VCaP (cell line): Measurements from ENCODE around the gene SLC35F5.
"Not testable (repeated sequence)": the region's sequence is repeated elsewhere in the genome, so short reads cannot be mapped to it uniquely, and the experiment has no call there.

ENCODE experiments used
- H3K27ac ChIP-seq: fragments of 450-650 bp; 2 replicates; pipeline ENCODE4 v1.5.1; 2017
- TF ChIP-seq, protein P1 (sequence below): fragments of 450-650 bp; conservative IDR thresholded peaks from 2 replicates; pipeline ENCODE4 v1.5.1; 2017; ENCODE audit warnings: mild to moderate bottlenecking, moderate library complexity

SLC35F5 gene

GRCh38 chr2:113703386-113704299 is 52.8 kb downstream of the SLC35F5 start:
- H3K27ac ChIP-seq = peak overlapping the region; percentile 58
- TF ChIP-seq, protein P1, sequence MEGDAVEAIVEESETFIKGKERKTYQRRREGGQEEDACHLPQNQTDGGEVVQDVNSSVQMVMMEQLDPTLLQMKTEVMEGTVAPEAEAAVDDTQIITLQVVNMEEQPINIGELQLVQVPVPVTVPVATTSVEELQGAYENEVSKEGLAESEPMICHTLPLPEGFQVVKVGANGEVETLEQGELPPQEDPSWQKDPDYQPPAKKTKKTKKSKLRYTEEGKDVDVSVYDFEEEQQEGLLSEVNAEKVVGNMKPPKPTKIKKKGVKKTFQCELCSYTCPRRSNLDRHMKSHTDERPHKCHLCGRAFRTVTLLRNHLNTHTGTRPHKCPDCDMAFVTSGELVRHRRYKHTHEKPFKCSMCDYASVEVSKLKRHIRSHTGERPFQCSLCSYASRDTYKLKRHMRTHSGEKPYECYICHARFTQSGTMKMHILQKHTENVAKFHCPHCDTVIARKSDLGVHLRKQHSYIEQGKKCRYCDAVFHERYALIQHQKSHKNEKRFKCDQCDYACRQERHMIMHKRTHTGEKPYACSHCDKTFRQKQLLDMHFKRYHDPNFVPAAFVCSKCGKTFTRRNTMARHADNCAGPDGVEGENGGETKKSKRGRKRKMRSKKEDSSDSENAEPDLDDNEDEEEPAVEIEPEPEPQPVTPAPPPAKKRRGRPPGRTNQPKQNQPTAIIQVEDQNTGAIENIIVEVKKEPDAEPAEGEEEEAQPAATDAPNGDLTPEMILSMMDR = no peak

- TF ChIP-seq, protein P1 = no peak
- H3K27ac ChIP-seq = no peak overlapping the region
Observed at GRCh38 chr2:113700186-113700841, 56.1 kb downstream of the SLC35F5 start.

DNA sequence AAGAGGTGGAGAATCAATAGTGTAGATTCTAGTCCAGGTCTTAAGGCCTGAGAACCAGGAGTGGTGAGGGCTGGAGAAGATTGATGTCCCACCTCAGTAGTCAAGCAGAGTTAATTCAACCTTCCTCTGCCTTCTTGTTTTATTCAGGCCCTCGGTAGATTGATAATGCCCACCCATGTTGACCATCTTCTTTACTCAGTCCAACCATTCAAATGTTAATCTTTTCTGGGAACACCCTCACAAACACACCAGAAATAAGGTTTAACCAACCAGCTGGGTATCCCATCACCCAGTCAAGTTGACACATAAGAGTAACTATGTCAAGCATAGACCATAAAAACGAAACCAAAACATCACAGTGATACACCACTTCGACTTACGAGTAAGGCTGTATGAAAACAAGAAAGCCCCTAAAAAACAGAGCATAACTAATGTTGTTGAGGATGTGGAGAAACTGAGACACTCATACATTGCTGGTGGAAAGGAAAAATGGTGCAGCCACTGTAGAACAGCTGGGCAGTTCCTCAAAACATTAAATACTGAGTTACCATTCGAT is 57.5 kb downstream of the SLC35F5 start:
- no peak overlapping the region for H3K27ac ChIP-seq
- TF ChIP-seq, protein P1 = no peak

- H3K27ac ChIP-seq = not testable (repeated sequence)
Observed at GRCh38 chr2:113698251-113698650, 58.2 kb downstream of the SLC35F5 start.

GRCh38 chr2:113697516-113697915 is 58.9 kb downstream of the SLC35F5 start:
- no peak overlapping the region for H3K27ac ChIP-seq
- TF ChIP-seq, protein P1 = no peak

GRCh38 chr2:113694438-113694837 is 62.0 kb downstream of the SLC35F5 start:
- no peak overlapping the region for H3K27ac ChIP-seq
- TF ChIP-seq, protein P1 = no peak

DNA sequence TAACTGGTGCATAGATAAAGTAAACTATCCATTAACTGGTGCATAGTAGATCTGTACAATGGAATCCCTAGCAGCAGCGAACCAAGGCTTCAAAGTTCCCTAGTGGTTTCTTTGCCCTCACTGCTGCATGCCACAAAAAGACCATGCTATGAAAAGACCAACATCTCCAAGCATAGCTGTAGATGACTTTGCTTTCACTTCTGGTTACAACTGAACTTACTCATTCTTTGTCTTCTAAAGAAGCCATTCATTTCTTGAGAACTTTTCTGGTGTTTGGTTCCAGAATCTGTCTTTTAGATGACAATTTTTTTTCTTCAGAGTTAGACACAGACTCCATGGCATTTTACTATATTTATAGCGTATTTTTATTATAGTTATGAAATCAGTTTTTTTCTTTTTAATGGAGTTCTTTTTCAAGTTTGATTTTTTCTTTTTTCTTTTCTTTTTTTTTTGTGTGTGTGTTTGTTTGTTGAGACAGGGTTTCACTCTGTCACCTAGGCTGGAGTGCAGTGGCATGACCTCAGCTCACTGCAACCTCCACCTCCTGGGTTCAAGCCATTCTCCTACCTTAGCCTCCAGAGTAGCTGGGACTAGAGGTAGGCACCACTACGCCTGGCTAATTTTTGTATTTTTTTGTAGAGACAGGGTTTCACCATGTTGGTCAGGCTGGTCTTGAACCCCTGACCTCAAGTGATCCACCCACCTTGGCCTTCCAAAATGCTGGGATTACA is 63.6 kb downstream of the SLC35F5 start:
- TF ChIP-seq, protein P1 = no peak
- no peak overlapping the region for H3K27ac ChIP-seq

DNA sequence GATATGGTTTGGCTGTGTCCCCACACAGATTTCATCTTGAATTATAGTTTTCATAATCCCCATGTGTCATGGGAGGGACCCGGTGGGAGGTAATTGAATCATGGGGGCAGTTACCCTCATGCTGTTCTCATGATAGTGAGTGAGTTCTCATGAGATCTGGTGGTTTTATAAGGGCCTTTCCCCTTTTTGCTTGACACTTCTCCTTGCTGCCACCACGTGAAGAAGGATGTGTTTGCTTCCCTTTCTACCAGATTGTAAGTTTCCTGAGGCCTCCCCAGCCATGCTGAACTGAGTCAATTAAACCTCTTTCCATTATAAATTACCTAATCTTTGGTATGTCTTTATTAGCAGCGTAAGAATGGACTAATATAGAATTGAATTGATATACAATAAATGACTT is 65.6 kb downstream of the SLC35F5 start:
- H3K27ac ChIP-seq = not testable (repeated sequence)
